Suprapubic skin (tissue), 4 donors: Measurements from ENCODE around the gene LMNB1.
"Not testable (repeated sequence)": the region's sequence is repeated elsewhere in the genome, so short reads cannot be mapped to it uniquely, and the experiment has no call there.

Experiments used
- CTCF ChIP-seq, 2 donors: fragments of 200-600 bp in 1 of 2; fragments of 450-650 bp in 1 of 2; sonication (generic) in 1 of 2; IDR thresholded peaks; one replicate each; pipeline ENCODE4 v1.5.1; 2016 to 2019; ENCODE audit warnings: antibody characterized with exemption in 2 of 2, mild to moderate bottlenecking in 1 of 2, moderate library complexity in 1 of 2
- EP300 ChIP-seq: sonication (generic); formaldehyde crosslinking; IDR thresholded peaks from one replicate; pipeline ENCODE4 v1.6.1; 2017; ENCODE audit warnings: antibody characterized with exemption
- POLR2A ChIP-seq, 2 donors: fragments of 450-650 bp; IDR thresholded peaks; one replicate each; pipeline ENCODE4 v1.6.1; 2017; ENCODE audit warnings: antibody characterized with exemption in 2 of 2, mild to moderate bottlenecking in 2 of 2, moderate library complexity in 2 of 2
- POLR2AphosphoS5 ChIP-seq, 3 donors: sonication (generic); formaldehyde crosslinking; IDR thresholded peaks; one replicate each; pipeline ENCODE4 v1.6.1; 2017; ENCODE audit warnings: antibody characterized with exemption in 3 of 3

GRCh38 chr5:126813799-126814198 lies 36.9 kb downstream of the LMNB1 start:
- TF ChIP-seq POLR2A (IDR thresholded peaks at IDR 0.05); CTCF (IDR thresholded peaks at IDR 0.05); POLR2AphosphoS5 (IDR thresholded peaks at IDR 0.05); EP300: not testable (repeated sequence)
